ENCODE data around the gene RPUSD1.

RPUSD1 gene

DNA sequence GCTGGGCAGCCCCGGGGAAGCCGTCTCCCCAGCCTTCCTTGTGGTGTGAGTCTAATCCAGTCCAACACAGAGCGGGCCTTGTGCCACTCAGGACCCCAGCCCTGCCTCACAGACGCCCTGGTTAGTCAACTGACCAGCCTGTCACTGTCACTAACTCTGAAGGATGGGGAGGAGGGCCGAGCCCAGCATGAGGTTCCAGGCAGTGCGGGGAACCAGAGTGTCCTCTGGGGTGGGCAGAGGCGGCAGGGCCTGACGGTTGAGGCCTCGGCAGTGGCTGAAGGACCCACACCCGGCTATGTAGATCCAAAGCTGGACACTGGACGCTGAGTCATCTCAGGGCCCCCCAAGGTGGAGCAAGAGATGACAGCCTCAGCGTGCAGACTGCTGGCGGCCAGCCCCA is 8.6 kb downstream of the RPUSD1 start:
- TF ChIP-seq CREB5 (CRISPR knock-in tag; IDR thresholded peaks at IDR 0.05; ENCODE audit: low read depth) (no peak), ARNTL (CRISPR knock-in tag; IDR thresholded peaks at IDR 0.05; ENCODE audit: borderline replicate concordance, low read depth) (no peak), PPARA (CRISPR knock-in tag; IDR thresholded peaks at IDR 0.05; ENCODE audit: borderline replicate concordance) (no peak)
- no peak for ATAC-seq

DNA sequence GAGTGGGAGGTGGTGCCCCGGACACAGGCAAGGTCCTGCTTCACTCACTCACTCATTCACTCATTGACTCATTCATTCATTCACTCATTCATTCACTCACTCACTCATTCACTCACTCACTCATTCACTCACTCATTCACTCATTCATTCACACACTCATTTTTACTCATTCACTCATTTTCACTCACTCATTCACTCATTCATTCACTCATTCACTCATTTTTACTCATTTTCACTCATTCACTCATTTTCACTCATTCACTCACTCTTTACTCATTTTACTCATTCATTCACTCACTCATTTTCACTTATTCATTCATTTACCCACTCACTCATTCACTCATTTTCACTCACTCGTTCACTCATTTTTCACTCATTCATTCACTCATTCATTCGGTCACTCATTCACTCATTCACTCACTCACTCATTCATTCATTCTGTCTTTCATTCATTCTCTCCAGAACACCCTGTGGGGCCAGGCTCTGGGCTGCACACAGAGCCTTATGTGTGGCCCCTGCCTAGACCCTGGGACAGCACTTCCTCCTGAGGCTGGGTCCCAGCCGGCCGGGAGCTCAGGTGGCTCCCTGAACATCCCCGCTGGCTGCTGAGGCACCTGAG is 9.2 kb downstream of the RPUSD1 start:
- TF ChIP-seq BACH2 (CRISPR knock-in tag; IDR thresholded peaks at IDR 0.05; ENCODE audit: borderline replicate concordance) (no peak), ARNTL (CRISPR knock-in tag; IDR thresholded peaks at IDR 0.05; ENCODE audit: borderline replicate concordance, low read depth) (no peak), GLIS3 (CRISPR knock-in tag; IDR thresholded peaks at IDR 0.05) (no peak), CREB5 (CRISPR knock-in tag; IDR thresholded peaks at IDR 0.05; ENCODE audit: low read depth) (no peak), TCF4 (CRISPR knock-in tag; IDR thresholded peaks at IDR 0.05; ENCODE audit: borderline replicate concordance) (no peak), ZNF565 (CRISPR knock-in tag; conservative IDR thresholded peaks at IDR 0.05; ENCODE audit: low read depth) (no peak), PATZ1 (CRISPR knock-in tag; IDR thresholded peaks at IDR 0.05; ENCODE audit: borderline replicate concordance) (no peak), CSDC2 (CRISPR knock-in tag; IDR thresholded peaks at IDR 0.05) (no peak), ISL1 (CRISPR knock-in tag; IDR thresholded peaks at IDR 0.05) (no peak), PPARA (CRISPR knock-in tag; IDR thresholded peaks at IDR 0.05; ENCODE audit: borderline replicate concordance) (no peak), OSR1 (CRISPR knock-in tag; IDR thresholded peaks at IDR 0.05) (no peak), ESRRG (CRISPR knock-in tag; IDR thresholded peaks at IDR 0.05) (no peak), ZNF8 (CRISPR knock-in tag; IDR thresholded peaks at IDR 0.05) (no peak), SNAI2 (CRISPR knock-in tag; IDR thresholded peaks at IDR 0.05) (no peak), ZNF70 (CRISPR knock-in tag; IDR thresholded peaks at IDR 0.05) (no peak), RARB (CRISPR knock-in tag; IDR thresholded peaks at IDR 0.05) (no peak), ZFP30 (CRISPR knock-in tag; IDR thresholded peaks at IDR 0.05) (no peak)
- TF ChIP-seq, protein P1, sequence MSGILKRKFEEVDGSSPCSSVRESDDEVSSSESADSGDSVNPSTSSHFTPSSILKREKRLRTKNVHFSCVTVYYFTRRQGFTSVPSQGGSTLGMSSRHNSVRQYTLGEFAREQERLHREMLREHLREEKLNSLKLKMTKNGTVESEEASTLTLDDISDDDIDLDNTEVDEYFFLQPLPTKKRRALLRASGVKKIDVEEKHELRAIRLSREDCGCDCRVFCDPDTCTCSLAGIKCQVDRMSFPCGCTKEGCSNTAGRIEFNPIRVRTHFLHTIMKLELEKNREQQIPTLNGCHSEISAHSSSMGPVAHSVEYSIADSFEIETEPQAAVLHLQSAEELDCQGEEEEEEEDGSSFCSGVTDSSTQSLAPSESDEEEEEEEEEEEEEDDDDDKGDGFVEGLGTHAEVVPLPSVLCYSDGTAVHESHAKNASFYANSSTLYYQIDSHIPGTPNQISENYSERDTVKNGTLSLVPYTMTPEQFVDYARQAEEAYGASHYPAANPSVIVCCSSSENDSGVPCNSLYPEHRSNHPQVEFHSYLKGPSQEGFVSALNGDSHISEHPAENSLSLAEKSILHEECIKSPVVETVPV (CRISPR knock-in tag; IDR thresholded peaks at IDR 0.05), result no peak
- ATAC-seq, result no peak

- ATAC-seq, result no peak
- TF ChIP-seq PATZ1 (CRISPR knock-in tag; IDR thresholded peaks at IDR 0.05; ENCODE audit: borderline replicate concordance) (no peak), SNAI2 (CRISPR knock-in tag; IDR thresholded peaks at IDR 0.05) (no peak), TOX (CRISPR knock-in tag; IDR thresholded peaks at IDR 0.05; ENCODE audit: borderline replicate concordance) (no peak), ZFP30 (CRISPR knock-in tag; IDR thresholded peaks at IDR 0.05) (no peak), ZC3H10 (CRISPR knock-in tag; IDR thresholded peaks at IDR 0.05) (no peak), ZNF8 (CRISPR knock-in tag; IDR thresholded peaks at IDR 0.05) (no peak), RARB (CRISPR knock-in tag; IDR thresholded peaks at IDR 0.05) (no peak), BACH2 (CRISPR knock-in tag; IDR thresholded peaks at IDR 0.05; ENCODE audit: borderline replicate concordance) (no peak), POU6F1 (CRISPR knock-in tag; IDR thresholded peaks at IDR 0.05; ENCODE audit: borderline replicate concordance, low read depth) (no peak), ESRRG (CRISPR knock-in tag; IDR thresholded peaks at IDR 0.05) (no peak), PPARA (CRISPR knock-in tag; IDR thresholded peaks at IDR 0.05; ENCODE audit: borderline replicate concordance) (no peak), ISL1 (CRISPR knock-in tag; IDR thresholded peaks at IDR 0.05) (no peak), TSHZ2 (CRISPR knock-in tag; IDR thresholded peaks at IDR 0.05) (no peak), ARNTL (CRISPR knock-in tag; IDR thresholded peaks at IDR 0.05; ENCODE audit: borderline replicate concordance, low read depth) (no peak), ZNF565 (CRISPR knock-in tag; conservative IDR thresholded peaks at IDR 0.05; ENCODE audit: low read depth) (no peak), OSR1 (CRISPR knock-in tag; IDR thresholded peaks at IDR 0.05) (no peak), CSDC2 (CRISPR knock-in tag; IDR thresholded peaks at IDR 0.05) (no peak)
- TF ChIP-seq, protein P1 (CRISPR knock-in tag; IDR thresholded peaks at IDR 0.05), result no peak
Observed at GRCh38 chr16:778447-778846, 9.7 kb downstream of the RPUSD1 start.

Data from SK-N-SH treated with all-trans-retinoic acid at 6 μM for 48 hours (cell line).